Measurements from ENCODE around the gene MAP3K2. TPM values are rescaled to one million over a fixed set of nuclear protein-coding genes. Genes with fewer than 3 reads are reported as not detected.

Gene MAP3K2
- total RNA-seq, 1 experiment from 2014 or later = 38.7 TPM

GRCh38 chr2:127394492-127394891, 6.7 kb upstream of the MAP3K2 start:
- Mint-ChIP-seq H3K9me3 (ENCODE audit: unreplicated experiment) (no peaks in the 10 kb centered on the region), H3K27me3 (ENCODE audit: insufficient read depth, unreplicated experiment) (no peaks in the 10 kb centered on the region), H3K4me1 (ENCODE audit: low read depth, unreplicated experiment) (peaks cover 25% of the 10 kb centered on the region), H3K4me3 (ENCODE audit: unreplicated experiment) (no peak overlapping the region), H3K27ac (ENCODE audit: unreplicated experiment) (no peak overlapping the region), H3K36me3 (ENCODE audit: insufficient read depth, unreplicated experiment) (peaks cover 4% of the 10 kb centered on the region)
- CTCF ChIA-PET = no interaction called here
- Histone ChIP-seq H3K36me3 (ENCODE audit: control insufficient read depth, insufficient read depth, low read length) (no peaks in the 10 kb centered on the region), H3K4me3 (ENCODE audit: low read depth, low read length) (no peak overlapping the region), H3K27me3 (replicated peaks; ENCODE audit: control insufficient read depth, insufficient read depth, low read length) (no peaks in the 10 kb centered on the region), H3K4me1 (peaks cover 7% of the 10 kb centered on the region), H3K9me3 (no peaks in the 10 kb centered on the region)
- intact Hi-C loops (cut with micrococcal nuclease; ENCODE audit: unreplicated experiment) = no loop called here
- no TSS peak for BruUV-seq (replicated peaks)
- no peak for DNase-seq
- POLR2A ChIA-PET = no interaction called here
- TF ChIP-seq CTCF (IDR thresholded peaks at IDR 0.05; ENCODE audit: insufficient read depth in 1 of 2, low read depth in 1 of 2, low read length in 1 of 2, severe bottlenecking in 1 of 2, unreplicated experiment in 1 of 2) = no peak

- CTCF ChIA-PET = interaction anchor here (0.6 kb wide), 1 partner anchor 12 kb away, joined by 4 read pairs; no protein-coding TSS in a partner anchor
- H3K4me3 Mint-ChIP-seq (ENCODE audit: unreplicated experiment) = no peak overlapping the region
- no peaks in the 10 kb centered on the region for H3K9me3 ChIP-seq
- peaks cover 9% of the 10 kb centered on the region for H3K36me3 Mint-ChIP-seq (ENCODE audit: insufficient read depth, unreplicated experiment)
- peaks cover 10% of the 10 kb centered on the region for H3K4me1 ChIP-seq
- POLR2A ChIA-PET = no interaction called here
- H3K27ac Mint-ChIP-seq (ENCODE audit: unreplicated experiment) = no peak overlapping the region
- no peak overlapping the region for H3K4me3 ChIP-seq (ENCODE audit: low read depth, low read length)
- BruUV-seq (replicated peaks) = no TSS peak
- no peak for DNase-seq
- intact Hi-C loops (cut with micrococcal nuclease; ENCODE audit: unreplicated experiment) = no loop called here
- TF ChIP-seq CTCF (IDR thresholded peaks at IDR 0.05; ENCODE audit: insufficient read depth in 1 of 2, low read depth in 1 of 2, low read length in 1 of 2, severe bottlenecking in 1 of 2, unreplicated experiment in 1 of 2) = no peak
- H3K36me3 ChIP-seq (ENCODE audit: control insufficient read depth, insufficient read depth, low read length) = no peaks in the 10 kb centered on the region
- H3K27me3 ChIP-seq (replicated peaks; ENCODE audit: control insufficient read depth, insufficient read depth, low read length) = no peaks in the 10 kb centered on the region
- peaks cover 32% of the 10 kb centered on the region for H3K4me1 Mint-ChIP-seq (ENCODE audit: low read depth, unreplicated experiment)
- H3K27me3 Mint-ChIP-seq (ENCODE audit: insufficient read depth, unreplicated experiment) = no peaks in the 10 kb centered on the region
- H3K9me3 Mint-ChIP-seq (ENCODE audit: unreplicated experiment) = no peaks in the 10 kb centered on the region
Measured at GRCh38 chr2:127392828-127393578, 5.2 kb upstream of the MAP3K2 start.

- Histone ChIP-seq H3K4me3 (ENCODE audit: low read depth, low read length) (no peak overlapping the region), H3K27me3 (replicated peaks; ENCODE audit: control insufficient read depth, insufficient read depth, low read length) (no peaks in the 10 kb centered on the region), H3K9me3 (no peaks in the 10 kb centered on the region), H3K36me3 (ENCODE audit: control insufficient read depth, insufficient read depth, low read length) (no peaks in the 10 kb centered on the region), H3K4me1 (peaks cover 7% of the 10 kb centered on the region; the same call in 1 of the 2 replicates)
- Mint-ChIP-seq H3K27me3 (ENCODE audit: insufficient read depth, unreplicated experiment) (no peaks in the 10 kb centered on the region), H3K36me3 (ENCODE audit: insufficient read depth, unreplicated experiment) (peaks cover 16% of the 10 kb centered on the region), H3K9me3 (ENCODE audit: unreplicated experiment) (no peaks in the 10 kb centered on the region), H3K27ac (ENCODE audit: unreplicated experiment) (no peak overlapping the region), H3K4me3 (ENCODE audit: unreplicated experiment) (no peak overlapping the region), H3K4me1 (ENCODE audit: low read depth, unreplicated experiment) (peaks cover 26% of the 10 kb centered on the region)
- TF ChIP-seq CTCF (IDR thresholded peaks at IDR 0.05; ENCODE audit: insufficient read depth in 1 of 2, low read depth in 1 of 2, low read length in 1 of 2, severe bottlenecking in 1 of 2, unreplicated experiment in 1 of 2) = no peak
- ChIA-PET CTCF (no interaction called here), POLR2A (no interaction called here)
- BruUV-seq (replicated peaks) = no TSS peak
- no peak for DNase-seq
- intact Hi-C loops (cut with micrococcal nuclease; ENCODE audit: unreplicated experiment) = no loop called here
Measured at GRCh38 chr2:127392133-127392827, 4.5 kb upstream of the MAP3K2 start.

All from Caco-2 (cell line).